SU-DHL-6 (cell line): ENCODE results near the gene IQSEC2.

Experiments used
- H2AFZ ChIP-seq: fragments of 200-600 bp; sonication (generic); 2 replicates; pipeline ENCODE4 v1.6.1; 2014; ENCODE audit warnings: low read depth, mild to moderate bottlenecking, moderate library complexity, mixed read lengths, antibody characterized with exemption, low read length; ENCODE audit not compliant: severe bottlenecking
- H3F3A ChIP-seq: fragments of 200-600 bp; shearing (Covaris generic); 2 replicates; pipeline ENCODE4 v1.6.0; 2016; ENCODE audit warnings: antibody characterized with exemption, mild to moderate bottlenecking; ENCODE audit not compliant: insufficient read depth
- H3K27ac ChIP-seq: fragments of 200-600 bp; sonication (generic); 2 replicates; pipeline ENCODE4 v1.5.1; 2016; ENCODE audit warnings: low read depth, mild to moderate bottlenecking, low read length, moderate library complexity, mixed read lengths
- H3K27me3 ChIP-seq: fragments of 200-600 bp; sonication (generic), shearing (Covaris generic); 2 replicates; pipeline ENCODE4 v1.6.0; 2014; ENCODE audit warnings: mild to moderate bottlenecking, low read length
- H3K36me3 ChIP-seq: fragments of 200-600 bp; sonication (generic); 2 replicates; pipeline ENCODE4 v1.6.1; 2014; ENCODE audit warnings: mild to moderate bottlenecking, low read length, mixed read lengths
- H3K4me2 ChIP-seq: fragments of 300-600, 200-600 bp; shearing (Covaris generic), sonication (generic); 2 replicates; pipeline ENCODE4 v1.6.0; 2014; ENCODE audit warnings: low read length, low read depth, mild to moderate bottlenecking; ENCODE audit not compliant: poor library complexity, severe bottlenecking
- H3K4me3 ChIP-seq: fragments of 200-600 bp; sonication (generic); 2 replicates; pipeline ENCODE4 v1.5.1; 2014; ENCODE audit warnings: antibody characterized with exemption, low read length, mild to moderate bottlenecking, mixed read lengths; ENCODE audit not compliant: insufficient read depth, poor library complexity, severe bottlenecking
- H3K79me2 ChIP-seq: fragments of 200-600 bp; sonication (generic); 2 replicates; pipeline ENCODE4 v1.6.1; 2014; ENCODE audit warnings: mild to moderate bottlenecking, low read length, moderate library complexity; ENCODE audit not compliant: insufficient read depth
- H3K9ac ChIP-seq: fragments of 200-600 bp; sonication (generic); 2 replicates; pipeline ENCODE4 v1.7.0; 2014; ENCODE audit warnings: mild to moderate bottlenecking, low read length
- H3K9me2 ChIP-seq: fragments of 200-600 bp; sonication (generic); replicated peaks from 2 replicates; pipeline ENCODE4 v1.6.1; 2014; ENCODE audit warnings: low read length; ENCODE audit not compliant: insufficient read depth
- H3K9me3 ChIP-seq: fragments of 200-600 bp; sonication (generic); 2 replicates; pipeline ENCODE4 v1.6.1; 2014; ENCODE audit warnings: low read length, mixed read lengths; ENCODE audit not compliant: insufficient read depth
- H4K20me1 ChIP-seq: fragments of 200-600 bp; sonication (generic); 2 replicates; pipeline ENCODE4 v1.6.1; 2014; ENCODE audit warnings: low read depth, mild to moderate bottlenecking, antibody characterized with exemption, low read length, moderate library complexity, mixed read lengths
- EZH2phosphoT487 ChIP-seq: fragments of 200-600 bp; sonication (generic), shearing (Covaris generic); conservative IDR thresholded peaks from 2 replicates; pipeline ENCODE4 v1.6.1; 2018; ENCODE audit warnings: mild to moderate bottlenecking, antibody characterized with exemption, low read length, moderate library complexity, mixed read lengths
- TF ChIP-seq, protein P1 (sequence below): fragments of 200-600 bp; sonication (generic); IDR thresholded peaks from one replicate; pipeline ENCODE4 v1.5.1; 2017; ENCODE audit warnings: antibody characterized with exemption, mild to moderate bottlenecking, low read length, moderate library complexity; ENCODE audit not compliant: insufficient read depth, poor library complexity, severe bottlenecking

Gene IQSEC2

DNA sequence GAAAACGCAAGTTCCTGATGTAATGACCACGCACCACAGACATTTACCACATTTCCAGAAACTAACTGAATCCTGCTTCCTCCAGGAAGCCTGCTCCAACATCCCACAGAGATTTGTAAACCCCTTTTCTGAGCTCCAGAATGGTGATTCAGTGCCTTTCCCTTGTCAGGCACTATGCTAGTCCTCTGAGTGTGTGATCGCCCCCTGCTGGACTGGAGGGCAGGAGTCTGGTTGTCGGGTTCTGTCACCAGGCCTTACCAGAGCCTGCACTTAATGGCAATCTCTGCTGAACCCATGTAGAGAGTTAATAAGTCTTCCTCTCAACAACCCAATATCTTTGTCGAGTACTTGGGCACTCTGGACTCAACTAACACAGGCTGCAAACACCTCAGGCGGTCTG is 41.9 kb downstream of the IQSEC2 start:
- H3K27me3 ChIP-seq, result no peaks in the 10 kb centered on the region

GRCh38 chrX:53237056-53237455 is 44.3 kb downstream of the IQSEC2 start:
- Histone ChIP-seq H3K4me2 (no peak overlapping the region), H3K9ac (no peak overlapping the region), H3K36me3 (no peaks in the 10 kb centered on the region), H3K9me3 (no peaks in the 10 kb centered on the region), H2AFZ (no peak overlapping the region), H3K79me2 (no peaks in the 10 kb centered on the region), H3F3A (no peaks in the 10 kb centered on the region), H4K20me1 (no peaks in the 10 kb centered on the region), H3K27me3 (no peaks in the 10 kb centered on the region), H3K27ac (no peak overlapping the region), H3K4me3 (no peak overlapping the region), H3K9me2 (no peaks in the 10 kb centered on the region)
- TF ChIP-seq EZH2phosphoT487, result no peak
- TF ChIP-seq, protein P1, sequence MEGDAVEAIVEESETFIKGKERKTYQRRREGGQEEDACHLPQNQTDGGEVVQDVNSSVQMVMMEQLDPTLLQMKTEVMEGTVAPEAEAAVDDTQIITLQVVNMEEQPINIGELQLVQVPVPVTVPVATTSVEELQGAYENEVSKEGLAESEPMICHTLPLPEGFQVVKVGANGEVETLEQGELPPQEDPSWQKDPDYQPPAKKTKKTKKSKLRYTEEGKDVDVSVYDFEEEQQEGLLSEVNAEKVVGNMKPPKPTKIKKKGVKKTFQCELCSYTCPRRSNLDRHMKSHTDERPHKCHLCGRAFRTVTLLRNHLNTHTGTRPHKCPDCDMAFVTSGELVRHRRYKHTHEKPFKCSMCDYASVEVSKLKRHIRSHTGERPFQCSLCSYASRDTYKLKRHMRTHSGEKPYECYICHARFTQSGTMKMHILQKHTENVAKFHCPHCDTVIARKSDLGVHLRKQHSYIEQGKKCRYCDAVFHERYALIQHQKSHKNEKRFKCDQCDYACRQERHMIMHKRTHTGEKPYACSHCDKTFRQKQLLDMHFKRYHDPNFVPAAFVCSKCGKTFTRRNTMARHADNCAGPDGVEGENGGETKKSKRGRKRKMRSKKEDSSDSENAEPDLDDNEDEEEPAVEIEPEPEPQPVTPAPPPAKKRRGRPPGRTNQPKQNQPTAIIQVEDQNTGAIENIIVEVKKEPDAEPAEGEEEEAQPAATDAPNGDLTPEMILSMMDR, result no peak

More for the DNA sequence above, 41.9 kb downstream of the IQSEC2 start:
- Histone ChIP-seq H2AFZ (peak overlapping the region; percentile 41), H3K9me3 (no peaks in the 10 kb centered on the region), H4K20me1 (no peaks in the 10 kb centered on the region), H3K4me2 (no peak overlapping the region), H3K9ac (no peak overlapping the region), H3K9me2 (no peaks in the 10 kb centered on the region), H3K79me2 (no peaks in the 10 kb centered on the region), H3F3A (no peaks in the 10 kb centered on the region), H3K27ac (no peak overlapping the region), H3K4me3 (no peak overlapping the region), H3K36me3 (no peaks in the 10 kb centered on the region)
- TF ChIP-seq, protein P1, result no peak
- no peak for TF ChIP-seq EZH2phosphoT487

- Histone ChIP-seq H3F3A (no peaks in the 10 kb centered on the region), H3K9me2 (no peaks in the 10 kb centered on the region), H3K9me3 (no peaks in the 10 kb centered on the region), H3K27me3 (no peaks in the 10 kb centered on the region), H4K20me1 (no peaks in the 10 kb centered on the region), H2AFZ (no peak overlapping the region), H3K9ac (no peak overlapping the region), H3K36me3 (no peaks in the 10 kb centered on the region), H3K4me2 (no peak overlapping the region), H3K4me3 (no peak overlapping the region), H3K79me2 (no peaks in the 10 kb centered on the region), H3K27ac (no peak overlapping the region)
- TF ChIP-seq, protein P1, result no peak
- no peak for TF ChIP-seq EZH2phosphoT487
Measured at GRCh38 chrX:53236025-53236679, 45.2 kb downstream of the IQSEC2 start.
